IMR-90 (cell line): ENCODE data around the gene RERE. TPM values are rescaled to one million over a fixed set of nuclear protein-coding genes. Genes with fewer than 3 reads are reported as not detected.

Experiments used
- ATAC-seq: fragments of 200-7000 bp; cut with Tn5 transposase; 2 replicates; pipeline ENCODE4 v1.9.1; 2020; ENCODE audit warnings: low read depth, mild to moderate bottlenecking, moderate library complexity
- BruUV-seq: library from RNA; stranded (reverse); fragments of 400-500 nt; replicated peaks from 2 replicates; lab custom pipeline; 2021; lab: Mats Ljungman, UMichigan
- CTCF ChIA-PET: fragments of 300-600 bp; formaldehyde crosslinking; extraction: SDS; loops from one replicate; lab custom pipeline; 2021; ENCODE audit warnings: antibody characterized with exemption; lab: Yijun Ruan, JAX
- POLR2A ChIA-PET: fragments of 300-600 bp; sonication (Branson Sonifier 250); formaldehyde crosslinking; loops from one replicate; lab custom pipeline; 2022; ENCODE audit warnings: antibody characterized with exemption; ENCODE audit not compliant: unreplicated experiment; lab: Charles Lee
- DNase-seq: peaks from one replicate; pipeline ENCODE4 v3.0.0; 2013
- H2AFZ ChIP-seq: replicated peaks from 2 replicates; pipeline ENCODE3; 2013; ENCODE audit warnings: low read length, mild to moderate bottlenecking; ENCODE audit not compliant: poor library complexity
- H2AK5ac ChIP-seq: 2 replicates; pipeline ENCODE4 v1.6.1; 2013; ENCODE audit warnings: low read depth, low read length, inconsistent platforms
- H2AK9ac ChIP-seq: replicated peaks from 2 replicates; pipeline ENCODE3; 2013; ENCODE audit warnings: mild to moderate bottlenecking, low read depth, low read length, moderate library complexity; ENCODE audit not compliant: poor library complexity
- H2BK120ac ChIP-seq: 2 replicates; pipeline ENCODE4 v1.6.1; 2013; ENCODE audit warnings: low read depth, low read length, inconsistent platforms
- H2BK15ac ChIP-seq: 3 replicates; pipeline ENCODE4 v1.6.1; 2013; ENCODE audit warnings: low read depth, low read length, inconsistent platforms
- H2BK20ac ChIP-seq: 2 replicates; pipeline ENCODE4 v1.6.1; 2013; ENCODE audit warnings: low read depth, mild to moderate bottlenecking, inconsistent platforms, low read length, moderate library complexity
- H2BK5ac ChIP-seq: 2 replicates; pipeline ENCODE4 v1.6.1; 2013; ENCODE audit warnings: mild to moderate bottlenecking, low read depth, low read length, inconsistent platforms; ENCODE audit not compliant: poor library complexity, severe bottlenecking
- H3K14ac ChIP-seq: replicated peaks from 2 replicates; pipeline ENCODE4 v1.6.1; 2013; ENCODE audit warnings: low read depth, low read length, inconsistent platforms
- H3K18ac ChIP-seq: 2 replicates; pipeline ENCODE4 v1.6.1; 2013; ENCODE audit warnings: low read depth, low read length, control low read depth
- H3K23ac ChIP-seq: 2 replicates; pipeline ENCODE4 v1.6.1; 2013; ENCODE audit warnings: low read depth, low read length, inconsistent platforms
- H3K27ac ChIP-seq: 2 replicates; pipeline ENCODE4 v1.5.1; 2013; ENCODE audit warnings: mild to moderate bottlenecking, control low read depth, low read length; ENCODE audit not compliant: insufficient read depth
- H3K27me3 ChIP-seq: 2 replicates; pipeline ENCODE4 v1.6.1; 2013; ENCODE audit warnings: low read length; ENCODE audit not compliant: control insufficient read depth, insufficient read depth
- H3K36me3 ChIP-seq: 2 replicates; pipeline ENCODE4 v1.6.1; 2013; ENCODE audit warnings: low read length, mixed read lengths; ENCODE audit not compliant: control insufficient read depth, insufficient read depth
- H3K4ac ChIP-seq: 2 replicates; pipeline ENCODE4 v1.6.1; 2013; ENCODE audit warnings: low read depth, low read length, inconsistent platforms
- H3K4me1 ChIP-seq: 2 replicates; pipeline ENCODE4 v1.6.1; 2013; ENCODE audit warnings: low read length, mixed read lengths; ENCODE audit not compliant: control insufficient read depth, insufficient read depth
- H3K4me2 ChIP-seq: 2 replicates; pipeline ENCODE4 v1.6.1; 2013; ENCODE audit warnings: low read depth, mild to moderate bottlenecking, control low read depth, low read length, moderate library complexity
- H3K4me3 ChIP-seq: 2 replicates; pipeline ENCODE4 v1.5.1; 2013; ENCODE audit warnings: low read depth, mild to moderate bottlenecking, control low read depth, low read length, moderate library complexity; ENCODE audit not compliant: insufficient read depth
- H3K56ac ChIP-seq: 2 replicates; pipeline ENCODE4 v1.6.1; 2013; ENCODE audit warnings: low read length, inconsistent platforms; ENCODE audit not compliant: insufficient read depth; ENCODE audit errors: extremely low read depth
- H3K79me1 ChIP-seq, 2 experiments: 2 replicates each; pipeline ENCODE4 v1.6.1; 2013; ENCODE audit warnings: low read length in 2 of 2, inconsistent platforms in 1 of 2, low read depth in 1 of 2
- H3K9ac ChIP-seq: 2 replicates; pipeline ENCODE4 v1.6.1; 2013; ENCODE audit warnings: low read depth, low read length, control low read depth
- H3K9me1 ChIP-seq: 2 replicates; pipeline ENCODE4 v1.6.1; 2013; ENCODE audit warnings: low read length, inconsistent platforms; ENCODE audit not compliant: insufficient read depth
- H3K9me3 ChIP-seq: 2 replicates; pipeline ENCODE4 v1.6.1; 2013; ENCODE audit warnings: low read length; ENCODE audit not compliant: control insufficient read depth, insufficient read depth
- H4K20me1 ChIP-seq: 2 replicates; pipeline ENCODE4 v1.6.1; 2013; ENCODE audit warnings: low read length, inconsistent platforms; ENCODE audit not compliant: insufficient read depth
- H4K5ac ChIP-seq: 2 replicates; pipeline ENCODE4 v1.6.1; 2013; ENCODE audit warnings: mild to moderate bottlenecking, low read depth, low read length, control low read depth
- H4K8ac ChIP-seq, 2 experiments: 2 replicates each; pipeline ENCODE4 v1.6.1; 2013; ENCODE audit warnings: low read depth in 2 of 2, low read length in 2 of 2, control low read depth in 1 of 2, inconsistent platforms in 1 of 2
- H4K91ac ChIP-seq: 2 replicates; pipeline ENCODE4 v1.6.1; 2013; ENCODE audit warnings: low read depth, low read length, inconsistent platforms; ENCODE audit not compliant: insufficient read depth
- FOS ChIP-seq: fragments of 150-350 bp; IDR thresholded peaks from 2 replicates; pipeline ENCODE4 v1.6.1; 2016; ENCODE audit warnings: low read depth, low read length
- POLR2A ChIP-seq: IDR thresholded peaks from 2 replicates; pipeline ENCODE4 v1.6.1; 2012; ENCODE audit warnings: mild to moderate bottlenecking, low read depth, low read length
- RFX5 ChIP-seq: IDR thresholded peaks from 2 replicates; pipeline ENCODE4 v1.8.0; 2012; ENCODE audit warnings: low read depth, mild to moderate bottlenecking, low read length, moderate library complexity
- SMC3 ChIP-seq: fragments of 150-350 bp; IDR thresholded peaks from 2 replicates; pipeline ENCODE4 v1.6.1; 2016; ENCODE audit warnings: low read depth, mild to moderate bottlenecking, antibody characterized with exemption, low read length, moderate library complexity
- WGBS, 2 experiments: methylation state at CpG; one replicate each; pipeline versions ENCODE4 v1.1.5 to v1.1.7; 2013; ENCODE audit warnings: missing lambda C conversion rate in 2 of 2; ENCODE audit not compliant: insufficient read length in 1 of 2; ENCODE audit errors: extremely low coverage in 2 of 2; 5-methylcytosine and 5-hydroxymethylcytosine counted together
- dilution Hi-C: fragments of 300-500 bp; cut with HindIII; formaldehyde crosslinking; loops from one replicate; pipeline ENCODE4 v1.14.3; 2018; ENCODE audit warnings: low sequenced_read_pairs; ENCODE audit not compliant: unreplicated experiment
- in situ Hi-C: fragments of 300-500 bp; cut with MboI; formaldehyde crosslinking; loops from 3 replicates; pipeline ENCODE4 v1.14.3; 2019; ENCODE audit warnings: low sequenced_read_pairs, inconsistent platforms, mixed read lengths
- intact Hi-C: fragments of 100-400 bp; cut with micrococcal nuclease; formaldehyde crosslinking; loops from 2 replicates; pipeline ENCODE4 v1.10.0; 2022
- polyA plus RNA-seq, 3 experiments: library from polyadenylated mRNA; depleted of rRNA; stranded (reverse); fragments of >200 nt; gene quantifications; 2 replicates each; pipeline ENCODE4 v1.2.3, GENCODE V29; 2012; ENCODE audit warnings: low replicate concordance in 1 of 3
- total RNA-seq: library from RNA; depleted of rRNA; stranded (reverse); fragments of >200 nt; gene quantifications from 2 replicates; pipeline ENCODE4 v1.2.3, GENCODE V29; 2012
- TF ChIP-seq, protein P1 (sequence below): conservative IDR thresholded peaks from 2 replicates; pipeline ENCODE4 v1.5.1; 2012; ENCODE audit warnings: mild to moderate bottlenecking, low read depth, low read length, improper control_type of control experiment
- TF ChIP-seq, protein P2 (sequence below): fragments of 150-350 bp; IDR thresholded peaks from 2 replicates; pipeline ENCODE4 v1.6.1; 2016; ENCODE audit warnings: low read depth, mild to moderate bottlenecking, low read length, moderate library complexity, borderline replicate concordance

The RERE gene
- total and polyA plus RNA-seq, 2 of the 4 experiments (the other 2 are of a cell fraction) = 11.5 to 25.1 TPM

DNA sequence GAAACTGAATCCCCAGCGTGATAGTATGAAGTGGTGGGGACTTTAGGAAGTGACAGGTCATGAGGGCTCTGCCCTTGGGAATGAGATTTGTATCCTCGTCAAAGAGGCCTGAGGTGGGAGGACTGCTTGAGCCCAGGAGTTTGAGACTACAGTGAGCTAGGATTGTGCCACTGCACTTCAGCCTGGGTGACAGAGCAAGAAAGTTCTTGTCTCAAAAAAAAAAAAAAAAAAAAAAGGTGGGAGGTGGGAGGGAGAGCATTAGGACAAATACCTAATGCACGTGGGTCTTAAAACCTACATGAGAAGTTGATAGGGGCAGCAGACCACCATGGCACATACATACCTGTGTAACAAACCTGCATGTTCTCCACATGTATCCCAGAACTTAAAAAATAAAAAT lies 24.0 kb upstream of the RERE start:
- H3K14ac ChIP-seq = no peak overlapping the region
- CTCF ChIA-PET = no interaction called here
- no peak for DNase-seq
- no peaks in the 10 kb centered on the region for H3K79me1 ChIP-seq
- H2BK15ac ChIP-seq = no peak overlapping the region
- H3K4me1 ChIP-seq = no peaks in the 10 kb centered on the region
- no peaks in the 10 kb centered on the region for H3K9me1 ChIP-seq
- intact Hi-C loops = no loop called here
- in situ Hi-C loops = loop anchor here (10.0 kb wide), 1 partner anchor 277 kb away; no protein-coding TSS in a partner anchor
- H3K4me2 ChIP-seq = no peak overlapping the region
- POLR2A ChIA-PET = no interaction called here
- TF ChIP-seq, protein P1, sequence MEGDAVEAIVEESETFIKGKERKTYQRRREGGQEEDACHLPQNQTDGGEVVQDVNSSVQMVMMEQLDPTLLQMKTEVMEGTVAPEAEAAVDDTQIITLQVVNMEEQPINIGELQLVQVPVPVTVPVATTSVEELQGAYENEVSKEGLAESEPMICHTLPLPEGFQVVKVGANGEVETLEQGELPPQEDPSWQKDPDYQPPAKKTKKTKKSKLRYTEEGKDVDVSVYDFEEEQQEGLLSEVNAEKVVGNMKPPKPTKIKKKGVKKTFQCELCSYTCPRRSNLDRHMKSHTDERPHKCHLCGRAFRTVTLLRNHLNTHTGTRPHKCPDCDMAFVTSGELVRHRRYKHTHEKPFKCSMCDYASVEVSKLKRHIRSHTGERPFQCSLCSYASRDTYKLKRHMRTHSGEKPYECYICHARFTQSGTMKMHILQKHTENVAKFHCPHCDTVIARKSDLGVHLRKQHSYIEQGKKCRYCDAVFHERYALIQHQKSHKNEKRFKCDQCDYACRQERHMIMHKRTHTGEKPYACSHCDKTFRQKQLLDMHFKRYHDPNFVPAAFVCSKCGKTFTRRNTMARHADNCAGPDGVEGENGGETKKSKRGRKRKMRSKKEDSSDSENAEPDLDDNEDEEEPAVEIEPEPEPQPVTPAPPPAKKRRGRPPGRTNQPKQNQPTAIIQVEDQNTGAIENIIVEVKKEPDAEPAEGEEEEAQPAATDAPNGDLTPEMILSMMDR = no peak
- TF ChIP-seq POLR2A (no peak), SMC3 (no peak), FOS (no peak), RFX5 (no peak)
- TF ChIP-seq, protein P2, sequence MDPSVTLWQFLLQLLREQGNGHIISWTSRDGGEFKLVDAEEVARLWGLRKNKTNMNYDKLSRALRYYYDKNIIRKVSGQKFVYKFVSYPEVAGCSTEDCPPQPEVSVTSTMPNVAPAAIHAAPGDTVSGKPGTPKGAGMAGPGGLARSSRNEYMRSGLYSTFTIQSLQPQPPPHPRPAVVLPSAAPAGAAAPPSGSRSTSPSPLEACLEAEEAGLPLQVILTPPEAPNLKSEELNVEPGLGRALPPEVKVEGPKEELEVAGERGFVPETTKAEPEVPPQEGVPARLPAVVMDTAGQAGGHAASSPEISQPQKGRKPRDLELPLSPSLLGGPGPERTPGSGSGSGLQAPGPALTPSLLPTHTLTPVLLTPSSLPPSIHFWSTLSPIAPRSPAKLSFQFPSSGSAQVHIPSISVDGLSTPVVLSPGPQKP = no peak
- no peak overlapping the region for H2AK9ac ChIP-seq
- H3K56ac ChIP-seq = no peak overlapping the region
- no peak overlapping the region for H4K5ac ChIP-seq
- no peak overlapping the region for H2BK20ac ChIP-seq
- H3K9me3 ChIP-seq = no peaks in the 10 kb centered on the region; the same call in 1 of the 2 replicates
- no peak overlapping the region for H3K9ac ChIP-seq
- ATAC-seq = no peak
- 100% methylated on average over 1 of the region's 3 CpGs; no CpG with 5 or more reads in 1 of the 2 experiments for WGBS, 2 experiments
- H3K4ac ChIP-seq = no peak overlapping the region
- dilution Hi-C loops = no loop called here
- no peak overlapping the region for H3K18ac ChIP-seq
- H4K20me1 ChIP-seq = no peaks in the 10 kb centered on the region; the same call in 1 of the 2 replicates
- BruUV-seq = no TSS peak
- H3K36me3 ChIP-seq = no peaks in the 10 kb centered on the region
- H4K91ac ChIP-seq = no peak overlapping the region
- no peak overlapping the region for H2BK120ac ChIP-seq
- H3K4me3 ChIP-seq = no peak overlapping the region
- H3K27me3 ChIP-seq = peaks cover 12% of the 10 kb centered on the region
- H2AK5ac ChIP-seq = no peak overlapping the region
- no peak overlapping the region for H2AFZ ChIP-seq
- no peak overlapping the region for H3K27ac ChIP-seq
- no peak overlapping the region for H4K8ac ChIP-seq
- H3K23ac ChIP-seq = no peak overlapping the region
- H2BK5ac ChIP-seq = no peak overlapping the region
